Keratinocyte (primary cell): Measurements from ENCODE around the gene ATXN10. TPM values are rescaled to one million over a fixed set of nuclear protein-coding genes. Genes with fewer than 3 reads are reported as not detected.

Experiments used
- DNase-seq: peaks from one replicate; pipeline ENCODE4 v3.0.0-alpha.2; 2011; ENCODE audit warnings: low read depth, missing footprints, low spot score
- FAIRE-seq: peaks from 2 replicates; lab custom pipeline; 2011; peaks lifted over from hg19 to GRCh38; lab: Jason Lieb, UNC
- H2AFZ ChIP-seq: 2 replicates; pipeline ENCODE4 v1.6.0; 2012; ENCODE audit warnings: low read length, control low read depth, inconsistent platforms; ENCODE audit not compliant: control insufficient read depth
- H3K27ac ChIP-seq: 2 replicates; pipeline ENCODE4 v1.5.1; 2011; ENCODE audit warnings: low read length; ENCODE audit not compliant: control insufficient read depth, insufficient read depth
- H3K27me3 ChIP-seq: 3 replicates; pipeline ENCODE4 v1.6.0; 2011; ENCODE audit warnings: low read length; ENCODE audit not compliant: control insufficient read depth, insufficient read depth; ENCODE audit errors: extremely low read depth
- H3K36me3 ChIP-seq, 2 experiments: 2 replicates in 1 of 2; 3 replicates in 1 of 2; pipeline ENCODE4 v1.5.1; 2011; ENCODE audit warnings: low read length in 2 of 2, mild to moderate bottlenecking in 1 of 2; ENCODE audit not compliant: control insufficient read depth in 2 of 2, insufficient read depth in 2 of 2; ENCODE audit errors: extremely low read depth in 1 of 2
- H3K4me1 ChIP-seq: 3 replicates; pipeline ENCODE4 v1.5.1; 2011; ENCODE audit warnings: low read length; ENCODE audit not compliant: control insufficient read depth, insufficient read depth; ENCODE audit errors: extremely low read depth
- H3K4me2 ChIP-seq: 3 replicates; pipeline ENCODE4 v1.6.0; 2011; ENCODE audit warnings: low read depth, low read length; ENCODE audit not compliant: control insufficient read depth, insufficient read depth; ENCODE audit errors: extremely low read depth
- H3K4me3 ChIP-seq, 3 experiments: fragments of 200-600 bp in 1 of 3; sonication (generic) in 1 of 3; 2 replicates in 2 of 3; 3 replicates in 1 of 3; pipeline ENCODE4 v1.5.1; 2011 to 2016; ENCODE audit warnings: low read length in 3 of 3, mild to moderate bottlenecking in 3 of 3, control low read depth in 2 of 3, inconsistent platforms in 1 of 3, low read depth in 1 of 3, mixed read lengths in 1 of 3, mixed run types in 1 of 3, moderate library complexity in 1 of 3; ENCODE audit not compliant: control insufficient read depth in 2 of 3, insufficient read depth in 2 of 3; ENCODE audit errors: extremely low read depth in 1 of 3
- H3K79me2 ChIP-seq: 2 replicates; pipeline ENCODE4 v1.6.0; 2012; ENCODE audit warnings: low read length; ENCODE audit not compliant: control insufficient read depth, insufficient read depth
- H3K9ac ChIP-seq: 3 replicates; pipeline ENCODE4 v1.6.0; 2011; ENCODE audit warnings: low read length; ENCODE audit not compliant: control insufficient read depth, insufficient read depth; ENCODE audit errors: extremely low read depth
- H3K9me1 ChIP-seq: 3 replicates; pipeline ENCODE4 v1.6.0; 2011; ENCODE audit warnings: low read length; ENCODE audit not compliant: control insufficient read depth, insufficient read depth; ENCODE audit errors: extremely low read depth
- H3K9me3 ChIP-seq: 2 replicates; pipeline ENCODE4 v1.5.1; 2012; ENCODE audit warnings: low read depth, low read length; ENCODE audit not compliant: control insufficient read depth
- H4K20me1 ChIP-seq: 3 replicates; pipeline ENCODE4 v1.6.0; 2011; ENCODE audit warnings: low read length; ENCODE audit not compliant: control insufficient read depth, insufficient read depth; ENCODE audit errors: extremely low read depth
- CTCF ChIP-seq, 3 experiments: IDR thresholded peaks in 1 of 3; conservative IDR thresholded peaks in 1 of 3; optimal IDR thresholded peaks in 1 of 3; 2 replicates in 2 of 3; 3 replicates in 1 of 3; pipeline versions ENCODE3 to v1.5.1; 2011; ENCODE audit warnings: low read length in 3 of 3, mild to moderate bottlenecking in 3 of 3, moderate library complexity in 2 of 3, control low read depth in 1 of 3, inconsistent platforms in 1 of 3; ENCODE audit not compliant: insufficient read depth in 2 of 3; ENCODE audit errors: extremely low read depth in 1 of 3
- EZH2 ChIP-seq: IDR thresholded peaks from one replicate; pipeline ENCODE4 v1.6.1; 2012; ENCODE audit warnings: inconsistent platforms, mild to moderate bottlenecking, low read length, moderate library complexity
- dilution Hi-C: fragments of 300-500 bp; cut with MboI; formaldehyde crosslinking; loops from one replicate; pipeline ENCODE4 v1.7.0; 2020; ENCODE audit warnings: low sequenced_read_pairs; ENCODE audit not compliant: extremely low pct_ligation_motif_present
- polyA plus RNA-seq, 5 experiments: library from polyadenylated mRNA; depleted of rRNA in 3 of 5; stranded (reverse) in 3 of 5; stranded (forward) in 1 of 5; unstranded in 1 of 5; fragments of >200 nt; gene quantifications; 1 replicate in 1 of 5; 2 replicates in 3 of 5; 3 replicates in 1 of 5; pipeline versions ENCODE4 v1.2.1 to v1.2.3, GENCODE V29; 2011 to 2012; ENCODE audit warnings: missing spikeins in 2 of 5, low read depth in 1 of 5, low replicate concordance in 1 of 5

The ATXN10 gene
- polyA plus RNA-seq, 1 donor (not counting 4 experiments of a cell fraction or from before 2014, with no cell fraction given): 276 TPM

- no peak for FAIRE-seq
- Histone ChIP-seq H3K9me3 (no peaks in the 10 kb centered on the region), H2AFZ (no peak overlapping the region), H3K9me1 (no peaks in the 10 kb centered on the region), H3K4me3 (no peak overlapping the region), H3K9ac (no peak overlapping the region), H3K4me2 (no peak overlapping the region), H3K27ac (no peak overlapping the region), H3K79me2 (no peaks in the 10 kb centered on the region), H3K4me1 (peaks cover 4% of the 10 kb centered on the region), H3K36me3 (no peaks in the 10 kb centered on the region), H4K20me1 (no peaks in the 10 kb centered on the region), H3K27me3 (peaks cover 10% of the 10 kb centered on the region)
- dilution Hi-C loops: no loop called here
- no peak for DNase-seq
- no peak for TF ChIP-seq EZH2
- TF ChIP-seq CTCF (optimal IDR thresholded peaks at IDR 0.05 in 1 of 3, IDR thresholded peaks at IDR 0.05 in 1 of 3, conservative IDR thresholded peaks at IDR 0.05 in 1 of 3; ENCODE audit: extremely low read depth in 1 of 3, insufficient read depth in 2 of 3, low read length in 3 of 3): no peak
Measured at GRCh38 chr22:45891021-45891421, 219.4 kb downstream of the ATXN10 start.

DNA sequence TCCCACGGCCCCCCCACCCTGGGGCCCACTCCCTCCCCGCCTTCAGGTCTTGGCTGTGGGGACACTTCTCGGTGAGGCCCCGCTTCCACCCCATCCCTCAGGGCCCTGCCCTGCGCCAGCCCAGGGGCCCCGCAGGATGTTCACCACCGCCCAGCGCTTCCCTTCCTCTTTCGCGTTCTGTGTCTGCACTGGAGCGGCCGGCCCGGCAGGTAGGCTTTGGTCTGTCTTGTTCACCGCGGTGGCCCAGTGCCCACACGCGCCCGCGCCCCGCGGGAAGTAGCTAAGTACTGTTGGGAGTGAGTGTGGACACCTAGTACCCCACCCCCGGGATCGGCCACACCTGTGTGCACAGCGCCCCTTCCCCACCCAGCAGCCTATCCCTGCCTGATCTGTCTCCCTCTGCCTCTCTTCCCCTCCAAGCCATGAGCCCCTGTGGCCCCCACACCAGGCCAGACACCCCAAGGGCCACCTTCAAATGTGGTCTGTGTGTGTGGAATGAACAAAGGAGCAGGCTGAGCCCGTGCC is 219.9 kb downstream of the ATXN10 start:
- FAIRE-seq: no peak
- Histone ChIP-seq H3K36me3 (no peaks in the 10 kb centered on the region), H4K20me1 (no peaks in the 10 kb centered on the region), H3K79me2 (no peaks in the 10 kb centered on the region), H3K4me3 (no peak overlapping the region), H3K4me1 (peaks cover 9% of the 10 kb centered on the region), H3K27ac (no peak overlapping the region), H3K4me2 (no peak overlapping the region), H3K9me3 (no peaks in the 10 kb centered on the region), H3K9me1 (no peaks in the 10 kb centered on the region), H3K9ac (no peak overlapping the region), H3K27me3 (peaks cover 10% of the 10 kb centered on the region), H2AFZ (no peak overlapping the region)
- dilution Hi-C loops: no loop called here
- TF ChIP-seq CTCF (optimal IDR thresholded peaks at IDR 0.05 in 1 of 3, IDR thresholded peaks at IDR 0.05 in 1 of 3, conservative IDR thresholded peaks at IDR 0.05 in 1 of 3; ENCODE audit: extremely low read depth in 1 of 3, insufficient read depth in 2 of 3, low read length in 3 of 3) (no peak), EZH2 (peak; percentile 40)
- DNase-seq: no peak
